ENCODE data around the gene ADCY9.
"Not testable (repeated sequence)": the region's sequence is repeated elsewhere in the genome, so short reads cannot be mapped to it uniquely, and the experiment has no call there.

ADCY9 gene

DNA sequence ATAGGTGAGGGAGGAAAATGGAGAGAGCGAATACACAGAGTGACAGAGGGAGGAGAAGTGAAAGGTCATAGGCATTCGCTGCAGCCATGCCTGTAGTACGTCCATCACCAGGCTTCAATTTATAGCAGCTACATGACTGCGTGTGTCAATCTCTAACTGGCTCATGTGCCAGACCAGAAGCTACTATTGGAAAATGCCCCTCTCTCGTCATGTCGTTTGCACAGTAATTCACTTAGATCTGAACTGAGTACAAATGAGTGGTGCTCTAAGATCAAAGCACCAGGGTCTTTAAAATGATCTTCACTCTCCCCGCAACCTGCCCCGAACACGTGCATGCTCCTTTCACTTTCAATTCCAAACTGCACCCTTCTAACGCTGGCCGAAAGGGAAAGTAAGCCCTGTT, 51.3 kb downstream of the ADCY9 start:
- DNase-seq: peak; percentile 70

- DNase-seq: no peak
Measured at GRCh38 chr16:4062212-4062802, 53.9 kb downstream of the ADCY9 start.

- DNase-seq: no peak
Measured at GRCh38 chr16:4060823-4061222, 55.4 kb downstream of the ADCY9 start.

- DNase-seq: no peak
Measured at GRCh38 chr16:4060009-4060408, 56.2 kb downstream of the ADCY9 start.

DNA sequence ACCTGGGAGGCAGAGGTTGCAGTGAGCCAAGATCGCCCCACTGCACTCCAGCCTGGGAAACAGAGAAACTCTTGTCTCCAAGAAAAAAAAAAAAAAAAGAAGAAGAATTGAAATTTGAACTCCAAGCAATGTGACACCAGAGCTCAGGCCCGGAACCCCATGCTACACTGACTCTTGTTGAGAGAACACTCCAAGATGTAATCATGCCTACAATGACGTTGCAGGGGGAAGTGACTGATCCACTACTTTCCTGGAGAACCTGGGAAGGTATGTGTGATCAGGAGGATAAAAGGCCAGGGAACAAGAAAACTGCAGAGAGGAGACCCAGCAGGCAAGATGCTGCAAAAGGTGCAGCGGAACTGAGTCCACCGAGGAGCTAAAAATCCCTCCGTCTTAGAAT, 57.9 kb downstream of the ADCY9 start:
- no peak for DNase-seq

GRCh38 chr16:4057439-4057877, 58.8 kb downstream of the ADCY9 start:
- no peak for DNase-seq

GRCh38 chr16:4056161-4057105, 59.8 kb downstream of the ADCY9 start:
- no peak for DNase-seq

GRCh38 chr16:4055748-4056147, 60.5 kb downstream of the ADCY9 start:
- no peak for DNase-seq

GRCh38 chr16:4053301-4053845, 62.9 kb downstream of the ADCY9 start:
- no peak for DNase-seq

DNA sequence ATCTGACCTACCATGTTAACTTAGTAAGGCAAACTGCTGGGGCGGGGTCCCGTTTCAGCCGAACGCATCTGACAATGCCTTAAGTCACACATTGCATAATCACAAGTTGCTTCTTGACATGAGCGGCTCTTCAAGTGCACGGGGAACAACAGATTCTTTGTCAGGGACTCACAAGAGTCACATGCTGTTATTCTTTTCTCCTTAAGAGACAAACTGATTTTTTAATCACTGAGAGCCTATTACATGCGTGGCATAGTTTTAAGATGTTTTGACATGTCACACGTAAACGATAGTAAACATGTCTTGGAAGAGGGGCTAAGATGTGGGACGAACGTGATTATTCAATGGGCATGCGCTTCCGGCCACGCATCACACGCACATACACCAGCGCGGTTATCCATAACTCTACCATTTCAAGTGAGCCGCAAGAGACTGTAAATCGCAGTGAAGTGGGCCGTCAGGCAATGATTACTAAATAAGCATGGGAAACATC, 63.4 kb downstream of the ADCY9 start:
- no peak for DNase-seq

- DNase-seq: no peak
Measured at GRCh38 chr16:4052096-4052495, 64.1 kb downstream of the ADCY9 start.

DNA sequence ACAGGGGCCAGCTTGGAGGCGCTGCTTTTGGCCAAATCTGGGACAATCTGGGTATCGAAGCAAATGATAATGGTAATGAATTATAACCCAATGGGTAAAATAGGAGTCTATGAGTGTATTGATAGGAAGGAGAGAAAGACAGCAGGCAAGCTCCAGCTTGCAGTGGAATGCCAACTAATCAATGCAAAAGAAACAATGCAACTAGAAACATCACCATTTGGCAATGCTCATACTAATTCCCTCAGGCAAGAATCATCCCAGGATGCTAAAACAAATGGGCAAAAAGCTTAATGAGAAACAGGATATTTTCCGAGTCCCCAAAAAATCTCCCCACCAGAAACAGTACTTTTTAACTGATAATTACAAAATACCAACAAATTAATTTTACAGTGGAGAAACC, 64.7 kb downstream of the ADCY9 start:
- no peak for DNase-seq

- no peak for DNase-seq
Measured at GRCh38 chr16:4049031-4049430, 67.2 kb downstream of the ADCY9 start.

GRCh38 chr16:4048481-4048880, 67.8 kb downstream of the ADCY9 start:
- no peak for DNase-seq

GRCh38 chr16:4046221-4046620, 70.0 kb downstream of the ADCY9 start:
- no peak for DNase-seq

GRCh38 chr16:4045561-4045960, 70.7 kb downstream of the ADCY9 start:
- DNase-seq: not testable (repeated sequence)

- no peak for DNase-seq
Measured at GRCh38 chr16:4042581-4042980, 73.7 kb downstream of the ADCY9 start.

GRCh38 chr16:4038448-4038847, 77.8 kb downstream of the ADCY9 start:
- DNase-seq: no peak

- DNase-seq: not testable (repeated sequence)
Measured at GRCh38 chr16:4036952-4037351, 79.3 kb downstream of the ADCY9 start.

- DNase-seq: no peak
Measured at GRCh38 chr16:4034963-4035362, 81.3 kb downstream of the ADCY9 start.

GRCh38 chr16:4033951-4034350, 82.3 kb downstream of the ADCY9 start:
- DNase-seq: no peak

DNA sequence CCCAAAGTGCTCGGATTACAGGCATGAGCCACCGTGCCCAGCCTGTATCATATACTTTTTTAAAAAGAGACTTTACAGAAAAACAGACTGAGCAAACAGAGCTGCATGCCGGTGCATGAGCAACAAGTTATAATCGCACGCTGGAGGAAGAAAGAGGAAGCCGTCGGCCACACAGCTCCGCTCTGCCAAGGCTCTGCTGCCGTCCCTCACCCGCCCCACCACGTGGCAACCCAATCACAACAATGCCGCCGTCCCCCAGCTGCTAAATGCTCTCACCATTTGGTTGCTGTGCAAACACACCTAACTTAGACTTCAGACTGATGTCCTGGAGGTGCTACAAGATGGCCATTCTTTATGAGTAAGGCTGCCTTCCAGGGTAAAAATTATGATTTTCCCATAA, 83.5 kb downstream of the ADCY9 start:
- no peak for DNase-seq

- DNase-seq: no peak
Measured at GRCh38 chr16:4028144-4028543, 88.1 kb downstream of the ADCY9 start.

DNA sequence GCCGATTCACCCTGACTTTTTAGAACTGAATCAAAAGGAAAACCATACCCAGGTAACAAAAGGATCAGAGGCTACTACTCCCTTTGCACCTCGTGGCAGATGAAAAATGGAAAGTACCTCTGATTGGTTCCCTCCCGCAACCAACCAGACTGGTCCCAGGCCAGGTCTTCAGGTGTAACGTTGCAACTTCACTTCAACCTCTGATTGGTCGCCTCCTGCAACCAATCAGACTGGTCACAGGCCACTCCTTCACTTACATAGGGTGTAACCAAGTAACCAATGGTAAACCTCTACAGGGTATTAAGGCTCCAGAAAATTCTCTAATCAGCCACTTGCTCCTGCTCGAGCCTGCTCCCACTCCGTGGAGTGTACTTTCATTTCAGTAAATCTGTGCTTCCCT, 89.4 kb downstream of the ADCY9 start:
- DNase-seq: no peak
